SK-N-SH (cell line): ENCODE measurements around the gene DCX.

Source experiments
- CHD2 ChIP-seq: fragments of 150-350 bp; IDR thresholded peaks from 2 replicates; pipeline ENCODE4 v1.6.1; 2018; ENCODE audit warnings: low read length; ENCODE audit not compliant: partially characterized antibody
- CTCF ChIP-seq: fragments of 200-600 bp; sonication (generic); IDR thresholded peaks from 2 replicates; pipeline ENCODE4 v1.6.1; 2017; ENCODE audit warnings: antibody characterized with exemption, mild to moderate bottlenecking, moderate library complexity
- ELF1 ChIP-seq: IDR thresholded peaks from 2 replicates; pipeline ENCODE4 v1.4.0; 2012
- EP300 ChIP-seq, 2 experiments: IDR thresholded peaks; 2 replicates each; pipeline versions ENCODE4 v1.4.0 to v1.6.1; 2012; ENCODE audit warnings: borderline replicate concordance in 1 of 2, low read depth in 1 of 2, low read length in 1 of 2
- FOXM1 ChIP-seq: IDR thresholded peaks from 2 replicates; pipeline ENCODE4 v1.4.0; 2012; ENCODE audit warnings: low read depth, mild to moderate bottlenecking
- GABPA ChIP-seq: IDR thresholded peaks from 2 replicates; pipeline ENCODE4 v1.4.0; 2012; ENCODE audit warnings: low read depth, mild to moderate bottlenecking
- POLR2AphosphoS5 ChIP-seq: IDR thresholded peaks from 2 replicates; pipeline ENCODE4 v1.6.1; 2012; ENCODE audit warnings: low read depth, low read length
- RAD21 ChIP-seq: IDR thresholded peaks from 2 replicates; pipeline ENCODE4 v1.6.1; 2012; ENCODE audit warnings: mild to moderate bottlenecking, low read length
- RFX5 ChIP-seq: IDR thresholded peaks from 2 replicates; pipeline ENCODE4 v1.6.1; 2012; ENCODE audit warnings: mild to moderate bottlenecking, improper control_type of control experiment, low read length
- RXRA ChIP-seq: IDR thresholded peaks from 2 replicates; pipeline ENCODE4 v1.4.0; 2012; ENCODE audit warnings: low read depth, mild to moderate bottlenecking, borderline replicate concordance
- USF2 ChIP-seq: fragments of 150-350 bp; IDR thresholded peaks from 2 replicates; pipeline ENCODE4 v1.6.1; 2017; ENCODE audit warnings: antibody characterized with exemption, low read length, low read depth, borderline replicate concordance
- YY1 ChIP-seq: IDR thresholded peaks from 2 replicates; pipeline ENCODE4 v1.4.0; 2012; ENCODE audit warnings: low read depth, mild to moderate bottlenecking
- ZBTB33 ChIP-seq: IDR thresholded peaks from 2 replicates; pipeline ENCODE4 v1.4.0; 2012; ENCODE audit warnings: low read depth, borderline replicate concordance

GRCh38 chrX:111282991-111283390, 129.0 kb downstream of the DCX start:
- TF ChIP-seq CHD2 (no peak), CTCF (no peak), POLR2AphosphoS5 (no peak), FOXM1 (no peak), RAD21 (no peak), ZBTB33 (no peak), ELF1 (no peak), GABPA (no peak), RFX5 (no peak), RXRA (no peak), USF2 (no peak), YY1 (no peak), EP300 (IDR thresholded peaks at IDR 0.05; ENCODE audit: borderline replicate concordance in 1 of 2, low read depth in 1 of 2, low read length in 1 of 2) (no peak)
